GM12878 (cell line): ENCODE measurements around the gene GIPC1. TPM values are rescaled to one million over a fixed set of nuclear protein-coding genes. Genes with fewer than 3 reads are reported as not detected.

Experiments used
- ATAC-seq: fragments of 200-7000 bp; cut with Tn5 transposase; 3 replicates; pipeline ENCODE4 v1.9.1; 2020; ENCODE audit warnings: mild to moderate bottlenecking, moderate library complexity
- BruUV-seq: library from RNA; stranded (reverse); fragments of 400-500 nt; replicated peaks from 2 replicates; lab custom pipeline; 2021; lab: Mats Ljungman, UMichigan
- CTCF ChIA-PET: fragments of 300-600 bp; sonication (Branson Sonifier 250); formaldehyde crosslinking; extraction: SDS; loops from one replicate; lab custom pipeline; 2021; ENCODE audit warnings: inconsistent platforms; lab: Yijun Ruan, JAX
- POLR2A ChIA-PET: fragments of 350-600 bp; formaldehyde crosslinking; extraction: SDS; loops from one replicate; lab custom pipeline; 2021; ENCODE audit warnings: inconsistent platforms; lab: Charles Lee
- RAD21 ChIA-PET: fragments of 300-600 bp; sonication (Branson Sonifier 250); formaldehyde crosslinking; loops from one replicate; lab custom pipeline; 2023; ENCODE audit warnings: antibody characterized with exemption; ENCODE audit not compliant: unreplicated experiment; lab: Charles Lee
- SMC1A ChIA-PET: fragments of 300-600 bp; sonication (Branson Sonifier 250); formaldehyde crosslinking; loops from one replicate; lab custom pipeline; 2023; ENCODE audit not compliant: unreplicated experiment, uncharacterized antibody; lab: Charles Lee
- DNase-seq: peaks from one replicate; pipeline ENCODE4 v3.0.0-alpha.2; 2011; ENCODE audit warnings: low read depth, low spot score
- FAIRE-seq: peaks from 3 replicates; lab custom pipeline; 2011; peaks lifted over from hg19 to GRCh38; lab: Jason Lieb, UNC
- H2AFZ ChIP-seq: 2 replicates; pipeline ENCODE4 v1.6.0; 2011; ENCODE audit warnings: low read depth, low read length, control low read depth; ENCODE audit not compliant: control insufficient read depth
- H3K27ac ChIP-seq: 2 replicates; pipeline ENCODE4 v1.5.1; 2011; ENCODE audit warnings: control low read depth; ENCODE audit not compliant: control insufficient read depth, insufficient read depth
- H3K27me3 ChIP-seq, 2 experiments: replicated peaks in 1 of 2; 2 replicates each; pipeline versions ENCODE4 v1.6.0 to v1.6.1; 2011; ENCODE audit warnings: low read length in 1 of 2; ENCODE audit not compliant: control insufficient read depth in 2 of 2, insufficient read depth in 2 of 2
- H3K36me3 ChIP-seq, 2 experiments: 2 replicates each; pipeline ENCODE4 v1.5.1; 2011; ENCODE audit warnings: low read length in 1 of 2; ENCODE audit not compliant: control insufficient read depth in 2 of 2, insufficient read depth in 2 of 2
- H3K4me1 ChIP-seq: 2 replicates; pipeline ENCODE4 v1.6.1; 2011; ENCODE audit warnings: mild to moderate bottlenecking, low read length, moderate library complexity, mixed read lengths; ENCODE audit not compliant: control insufficient read depth, insufficient read depth
- H3K4me2 ChIP-seq: 2 replicates; pipeline ENCODE4 v1.6.0; 2011; ENCODE audit warnings: control low read depth; ENCODE audit not compliant: control insufficient read depth, insufficient read depth
- H3K4me3 ChIP-seq: fragments of 200-600 bp; sonication (generic); 2 replicates; pipeline ENCODE4 v1.5.1; 2016
- H3K79me2 ChIP-seq: 2 replicates; pipeline ENCODE4 v1.6.0; 2011; ENCODE audit warnings: low read length; ENCODE audit not compliant: control insufficient read depth, insufficient read depth
- H3K9ac ChIP-seq: 2 replicates; pipeline ENCODE4 v1.8.0; 2011; ENCODE audit warnings: low read length, control low read depth, mixed read lengths; ENCODE audit not compliant: control insufficient read depth, insufficient read depth
- H3K9me3 ChIP-seq: replicated peaks from 3 replicates; pipeline ENCODE4 v1.5.1; 2011; ENCODE audit warnings: mild to moderate bottlenecking, low read length; ENCODE audit not compliant: control insufficient read depth, insufficient read depth
- H4K20me1 ChIP-seq: 2 replicates; pipeline ENCODE4 v1.6.0; 2011; ENCODE audit not compliant: control insufficient read depth, insufficient read depth
- BRCA1 ChIP-seq: IDR thresholded peaks from 2 replicates; pipeline ENCODE4 v1.6.1; 2011; ENCODE audit warnings: low read depth, low read length, improper control_type of control experiment
- CHD2 ChIP-seq: IDR thresholded peaks from 2 replicates; pipeline ENCODE4 v1.6.1; 2011; ENCODE audit warnings: low read depth, low read length, improper control_type of control experiment, borderline replicate concordance
- EGR1 ChIP-seq, 2 experiments: IDR thresholded peaks; 1 replicate in 1 of 2; 2 replicates in 1 of 2; pipeline ENCODE4 v1.6.1; 2011 to 2012; ENCODE audit warnings: low read depth in 2 of 2, low read length in 2 of 2, borderline replicate concordance in 1 of 2, mild to moderate bottlenecking in 1 of 2, moderate library complexity in 1 of 2
- GABPA ChIP-seq: IDR thresholded peaks from 2 replicates; pipeline ENCODE4 v1.6.1; 2014; ENCODE audit warnings: antibody characterized with exemption, low read depth, mild to moderate bottlenecking, inconsistent platforms
- HDAC6 ChIP-seq: fragments of 200-600 bp; sonication (generic); IDR thresholded peaks from one replicate; pipeline ENCODE4 v1.8.0; 2017; ENCODE audit warnings: antibody characterized with exemption; ENCODE audit not compliant: unreplicated experiment
- HDGF ChIP-seq: fragments of 450-650 bp; IDR thresholded peaks from 2 replicates; pipeline ENCODE4 v1.6.1; 2016; ENCODE audit warnings: antibody characterized with exemption
- JUNB ChIP-seq: IDR thresholded peaks from 2 replicates; pipeline ENCODE4 v1.6.1; 2016; ENCODE audit warnings: antibody characterized with exemption, mild to moderate bottlenecking
- JUND ChIP-seq: IDR thresholded peaks from 2 replicates; pipeline ENCODE4 v1.6.1; 2012; ENCODE audit warnings: low read depth, mild to moderate bottlenecking, low read length, improper control_type of control experiment, moderate library complexity
- KAT2A ChIP-seq: conservative IDR thresholded peaks from 2 replicates; pipeline ENCODE4 v1.6.1; 2011; ENCODE audit warnings: low read depth, low read length; ENCODE audit not compliant: control insufficient read depth
- KLF5 ChIP-seq: fragments of 450-650 bp; IDR thresholded peaks from 2 replicates; pipeline ENCODE4 v1.6.1; 2014; ENCODE audit warnings: mild to moderate bottlenecking; ENCODE audit not compliant: partially characterized antibody
- MEF2B ChIP-seq: fragments of 450-650 bp; IDR thresholded peaks from 2 replicates; pipeline ENCODE4 v1.6.1; 2018; ENCODE audit warnings: mild to moderate bottlenecking, moderate library complexity; ENCODE audit not compliant: partially characterized antibody, poor library complexity, severe bottlenecking
- NFXL1 ChIP-seq: fragments of 450-650 bp; IDR thresholded peaks from 2 replicates; pipeline ENCODE4 v1.6.1; 2017; ENCODE audit warnings: antibody characterized with exemption, mild to moderate bottlenecking, borderline replicate concordance
- POLR2A ChIP-seq: IDR thresholded peaks from 2 replicates; pipeline ENCODE4 v1.6.1; 2011; ENCODE audit warnings: low read depth, mild to moderate bottlenecking, low read length
- SMARCA5 ChIP-seq: fragments of 450-650 bp; IDR thresholded peaks from 2 replicates; pipeline ENCODE4 v1.6.1; 2017; ENCODE audit warnings: mild to moderate bottlenecking
- SUZ12 ChIP-seq: fragments of 200-600 bp; sonication (generic); IDR thresholded peaks from one replicate; pipeline ENCODE4 v1.6.1; 2018; ENCODE audit warnings: antibody characterized with exemption, mild to moderate bottlenecking; ENCODE audit not compliant: unreplicated experiment
- ZNF24 ChIP-seq: fragments of 450-650 bp; IDR thresholded peaks from 2 replicates; pipeline ENCODE4 v1.6.1; 2017; ENCODE audit warnings: antibody characterized with exemption, mild to moderate bottlenecking
- ZSCAN29 ChIP-seq: fragments of 450-650 bp; IDR thresholded peaks from 2 replicates; pipeline ENCODE4 v1.6.1; 2017; ENCODE audit warnings: mild to moderate bottlenecking, moderate library complexity
- WGBS: methylation state at CpG from one replicate; pipeline ENCODE4 v1.1.6; 2016; ENCODE audit warnings: low lambda C conversion rate; ENCODE audit not compliant: insufficient replicate concordance, insufficient coverage; ENCODE audit errors: missing lambda C conversion rate; 5-methylcytosine and 5-hydroxymethylcytosine counted together
- in situ Hi-C: fragments of 300-500 bp; cut with MboI; formaldehyde crosslinking; loops from 9 replicates; pipeline ENCODE4 v1.14.3; 2018; ENCODE audit warnings: mixed read lengths
- intact Hi-C: fragments of 100-400 bp; cut with micrococcal nuclease; formaldehyde crosslinking; loops from one replicate; pipeline ENCODE4 v1.14.2; 2022; ENCODE audit not compliant: unreplicated experiment
- polyA plus RNA-seq, 11 experiments: library from polyadenylated mRNA; depleted of rRNA in 4 of 11; unstranded in 6 of 11; stranded (reverse) in 5 of 11; fragments of >200 nt; fragmentation: Nextera tagmentation in 4 of 11; fragmentation: Illumina TruSeq in 1 of 11; extraction: Ambion mirVana in 4 of 11; extraction: Trizol in 1 of 11; gene quantifications; 1 replicate in 1 of 11; 2 replicates in 10 of 11; pipeline versions ENCODE4 v1.2.1 to v1.2.3, GENCODE V29; 2011 to 2016; ENCODE audit warnings: inconsistent platforms in 2 of 11, missing spikeins in 2 of 11, low read depth in 1 of 11
- total RNA-seq, 4 experiments: library from RNA; depleted of rRNA in 3 of 4; stranded (reverse); fragments of >200 nt in 3 of 4; fragmentation: Illumina TruSeq in 1 of 4; extraction: Trizol in 1 of 4; gene quantifications; 2 replicates each; pipeline versions ENCODE4 v1.2.1 to v1.2.3, GENCODE V29; 2013 to 2021
- TF ChIP-seq, protein P1 (sequence below): fragments of 450-650 bp; IDR thresholded peaks from 2 replicates; pipeline ENCODE4 v1.6.1; 2017; ENCODE audit warnings: mild to moderate bottlenecking, low read depth, inconsistent platforms; ENCODE audit not compliant: poor library complexity, severe bottlenecking
- TF ChIP-seq, protein P2 (sequence below): fragments of 450-650 bp; IDR thresholded peaks from 2 replicates; pipeline ENCODE4 v1.6.1; 2017; ENCODE audit warnings: borderline replicate concordance
- TF ChIP-seq, protein P3 (sequence below): fragments of 450-650 bp; IDR thresholded peaks from 2 replicates; pipeline ENCODE4 v1.6.1; 2017; ENCODE audit warnings: low read depth, mild to moderate bottlenecking, moderate library complexity

The GIPC1 gene
- total and polyA plus RNA-seq, 10 of the 15 experiments (the other 5 are each of a cell fraction or from before 2014, with no cell fraction given): 0.47 to 24.1 (median 13.6) TPM

DNA sequence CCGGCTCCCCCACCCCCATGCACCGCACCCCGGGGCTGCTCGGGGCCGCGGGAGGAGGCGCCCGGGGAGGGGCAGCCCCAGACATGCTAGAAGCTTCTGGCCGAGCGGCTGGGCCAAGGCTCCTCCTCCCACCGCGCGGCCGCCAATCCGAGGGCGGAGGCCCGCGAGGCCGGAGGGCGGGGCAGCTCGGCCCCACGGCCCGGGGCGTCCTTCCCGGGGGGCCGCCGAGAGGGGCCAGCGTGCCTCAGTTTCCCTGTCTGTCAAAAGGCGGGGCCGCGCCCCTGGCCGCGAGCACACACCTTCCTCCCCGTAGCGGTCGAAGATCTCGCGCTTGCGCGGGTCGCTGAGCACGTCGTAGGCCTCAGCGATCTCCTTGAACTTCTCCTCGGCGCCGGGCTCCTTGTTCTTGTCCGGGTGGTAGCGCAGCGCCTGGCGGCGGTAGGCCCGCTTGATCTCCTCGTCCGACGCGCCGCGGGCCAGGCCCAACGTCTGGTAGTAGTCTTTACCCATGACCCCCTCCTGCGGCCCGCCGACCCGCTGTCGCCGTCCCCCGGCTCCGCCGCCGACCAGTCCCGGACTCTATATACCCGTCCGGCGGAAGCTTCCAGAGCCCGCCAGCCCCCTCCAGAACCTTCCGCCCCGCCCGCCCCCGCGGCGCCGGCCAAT lies 22.0 kb upstream of the GIPC1 start, which contains the start of gene DNAJB1:
TSS of gene DNAJB1 (minus strand) at position 558 of the 666 bp plus-strand sequence. CDS start at position 510, 48 bp downstream.
- ATAC-seq (peak; percentile 89), DNase-seq (no peak), FAIRE-seq (no peak)
- no peaks in the 10 kb centered on the region for H3K9me3 ChIP-seq
- H3K27me3 ChIP-seq: no peaks in the 10 kb centered on the region
- ChIA-PET CTCF (interaction anchor here (1.0 to 4.9 kb wide), 6 partner anchors 12 to 56 kb away, joined by 3 to 41 read pairs (median 6); no protein-coding TSS in a partner anchor), SMC1A (interaction anchor here (0.7 to 1.4 kb wide), 2 partner anchors 10 to 14 kb away, joined by 4 read pairs; no protein-coding TSS in a partner anchor), POLR2A (interaction anchor here (0.6 to 2.7 kb wide), 16 partner anchors 8 to 381 kb away, joined by 3 to 12 read pairs (median 4); partner anchors contain the start of genes ADGRE5, ASF1B, NDUFB7 and TECR), RAD21 (interaction anchor here (0.6 to 1.9 kb wide), 5 partner anchors 38 to 381 kb away, joined by 3 to 5 read pairs (median 3); partner anchors contain the start of genes ASF1B and PKN1)
- H3K79me2 ChIP-seq: peaks cover 30% of the 10 kb centered on the region
- H3K4me3 ChIP-seq: peak within 1 kb of the TSS; percentile 95
- H2AFZ ChIP-seq: peak within 1 kb of the TSS; percentile 81
- H4K20me1 ChIP-seq: peaks cover 3% of the 10 kb centered on the region; the same call in 1 of the 2 replicates
- H3K9ac ChIP-seq: peak within 1 kb of the TSS; percentile 80
- peaks cover 3 to 12% of the 10 kb centered on the region in 2 experiments; a peak in 3 of 4 replicates for H3K36me3 ChIP-seq
- peaks cover 9% of the 10 kb centered on the region for H3K4me1 ChIP-seq
- H3K4me2 ChIP-seq: peak within 1 kb of the TSS; percentile 90
- in situ Hi-C loops: no loop called here
- H3K27ac ChIP-seq: peak within 1 kb of the TSS; percentile 88
- intact Hi-C loops: no loop called here
- 2% methylated on average over 72 of the region's 82 CpGs for WGBS
- TSS peak; percentile 74 for BruUV-seq
- TF ChIP-seq SUZ12 (no peak), JUND (no peak), SMARCA5 (peak; percentile 92), KAT2A (peak; percentile 25; the same call in 1 of the 2 replicates), HDAC6 (no peak), ZNF24 (no peak), EGR1 (IDR thresholded peaks at IDR 0.05; ENCODE audit: borderline replicate concordance in 1 of 2, low read depth in 2 of 2, low read length in 2 of 2) (0 out of 3 replicates have a peak, but pooled peaks of 1 of the 2 experiments have one; percentile 21), HDGF (no peak), CHD2 (no peak), NFXL1 (no peak), POLR2A (peak; percentile 92), KLF5 (no peak), JUNB (no peak), MEF2B (no peak), ZSCAN29 (no peak), BRCA1 (no peak), GABPA (no peak)
- TF ChIP-seq, protein P1, sequence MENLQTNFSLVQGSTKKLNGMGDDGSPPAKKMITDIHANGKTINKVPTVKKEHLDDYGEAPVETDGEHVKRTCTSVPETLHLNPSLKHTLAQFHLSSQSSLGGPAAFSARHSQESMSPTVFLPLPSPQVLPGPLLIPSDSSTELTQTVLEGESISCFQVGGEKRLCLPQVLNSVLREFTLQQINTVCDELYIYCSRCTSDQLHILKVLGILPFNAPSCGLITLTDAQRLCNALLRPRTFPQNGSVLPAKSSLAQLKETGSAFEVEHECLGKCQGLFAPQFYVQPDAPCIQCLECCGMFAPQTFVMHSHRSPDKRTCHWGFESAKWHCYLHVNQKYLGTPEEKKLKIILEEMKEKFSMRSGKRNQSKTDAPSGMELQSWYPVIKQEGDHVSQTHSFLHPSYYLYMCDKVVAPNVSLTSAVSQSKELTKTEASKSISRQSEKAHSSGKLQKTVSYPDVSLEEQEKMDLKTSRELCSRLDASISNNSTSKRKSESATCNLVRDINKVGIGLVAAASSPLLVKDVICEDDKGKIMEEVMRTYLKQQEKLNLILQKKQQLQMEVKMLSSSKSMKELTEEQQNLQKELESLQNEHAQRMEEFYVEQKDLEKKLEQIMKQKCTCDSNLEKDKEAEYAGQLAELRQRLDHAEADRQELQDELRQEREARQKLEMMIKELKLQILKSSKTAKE: no peak
- TF ChIP-seq, protein P2, sequence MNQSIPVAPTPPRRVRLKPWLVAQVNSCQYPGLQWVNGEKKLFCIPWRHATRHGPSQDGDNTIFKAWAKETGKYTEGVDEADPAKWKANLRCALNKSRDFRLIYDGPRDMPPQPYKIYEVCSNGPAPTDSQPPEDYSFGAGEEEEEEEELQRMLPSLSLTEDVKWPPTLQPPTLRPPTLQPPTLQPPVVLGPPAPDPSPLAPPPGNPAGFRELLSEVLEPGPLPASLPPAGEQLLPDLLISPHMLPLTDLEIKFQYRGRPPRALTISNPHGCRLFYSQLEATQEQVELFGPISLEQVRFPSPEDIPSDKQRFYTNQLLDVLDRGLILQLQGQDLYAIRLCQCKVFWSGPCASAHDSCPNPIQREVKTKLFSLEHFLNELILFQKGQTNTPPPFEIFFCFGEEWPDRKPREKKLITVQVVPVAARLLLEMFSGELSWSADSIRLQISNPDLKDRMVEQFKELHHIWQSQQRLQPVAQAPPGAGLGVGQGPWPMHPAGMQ: no peak
- TF ChIP-seq, protein P3, sequence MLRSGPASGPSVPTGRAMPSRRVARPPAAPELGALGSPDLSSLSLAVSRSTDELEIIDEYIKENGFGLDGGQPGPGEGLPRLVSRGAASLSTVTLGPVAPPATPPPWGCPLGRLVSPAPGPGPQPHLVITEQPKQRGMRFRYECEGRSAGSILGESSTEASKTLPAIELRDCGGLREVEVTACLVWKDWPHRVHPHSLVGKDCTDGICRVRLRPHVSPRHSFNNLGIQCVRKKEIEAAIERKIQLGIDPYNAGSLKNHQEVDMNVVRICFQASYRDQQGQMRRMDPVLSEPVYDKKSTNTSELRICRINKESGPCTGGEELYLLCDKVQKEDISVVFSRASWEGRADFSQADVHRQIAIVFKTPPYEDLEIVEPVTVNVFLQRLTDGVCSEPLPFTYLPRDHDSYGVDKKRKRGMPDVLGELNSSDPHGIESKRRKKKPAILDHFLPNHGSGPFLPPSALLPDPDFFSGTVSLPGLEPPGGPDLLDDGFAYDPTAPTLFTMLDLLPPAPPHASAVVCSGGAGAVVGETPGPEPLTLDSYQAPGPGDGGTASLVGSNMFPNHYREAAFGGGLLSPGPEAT: 0 out of 2 replicates have a peak, but pooled peaks have one; percentile 5
